H1 (cell line): ENCODE measurements around the gene KCNJ12. TPM values are rescaled to one million over a fixed set of nuclear protein-coding genes. Genes with fewer than 3 reads are reported as not detected.

Source experiments
- CTCF ChIA-PET: fragments of 300-600 bp; sonication (Branson Sonifier 250); formaldehyde crosslinking; loops from one replicate; lab custom pipeline; 2021; ENCODE audit not compliant: partially characterized antibody; lab: Charles Lee
- POLR2A ChIA-PET: fragments of 300-600 bp; sonication (Branson Sonifier 250); formaldehyde crosslinking; loops from one replicate; lab custom pipeline; 2021; ENCODE audit warnings: inconsistent platforms; ENCODE audit not compliant: partially characterized antibody; lab: Charles Lee
- DNase-seq, 2 experiments: peaks; one replicate each; pipeline versions ENCODE4 v3.0.0 to v3.0.0-alpha.2; 2010 to 2022; ENCODE audit warnings: low spot score in 2 of 2, low read depth in 1 of 2, mixed read lengths in 1 of 2
- FAIRE-seq: peaks from 2 replicates; lab custom pipeline; 2011; peaks lifted over from hg19 to GRCh38; lab: Jason Lieb, UNC
- H2AFZ ChIP-seq: 2 replicates; pipeline ENCODE4 v1.8.1; 2012; ENCODE audit warnings: low read length, inconsistent platforms
- H2AK5ac ChIP-seq: 2 replicates; pipeline ENCODE4 v1.6.1; 2013; ENCODE audit warnings: low read depth, low read length
- H2BK120ac ChIP-seq: replicated peaks from 2 replicates; pipeline ENCODE3; 2013; ENCODE audit warnings: low read depth, low read length, inconsistent platforms
- H2BK12ac ChIP-seq: 2 replicates; pipeline ENCODE4 v1.6.1; 2013; ENCODE audit warnings: low read depth, low read length
- H2BK15ac ChIP-seq: 2 replicates; pipeline ENCODE4 v1.6.1; 2013; ENCODE audit warnings: low read length
- H2BK20ac ChIP-seq: 2 replicates; pipeline ENCODE4 v1.6.1; 2013; ENCODE audit warnings: low read length
- H2BK5ac ChIP-seq: 2 replicates; pipeline ENCODE4 v1.6.1; 2013; ENCODE audit warnings: low read depth, low read length
- H3K14ac ChIP-seq: 2 replicates; pipeline ENCODE4 v1.6.1; 2013; ENCODE audit warnings: inconsistent platforms; ENCODE audit not compliant: insufficient read length
- H3K18ac ChIP-seq: 2 replicates; pipeline ENCODE4 v1.6.1; 2013; ENCODE audit warnings: low read length; ENCODE audit errors: extremely low read depth
- H3K23ac ChIP-seq: 2 replicates; pipeline ENCODE4 v1.6.1; 2013; ENCODE audit warnings: inconsistent platforms; ENCODE audit not compliant: insufficient read length
- H3K23me2 ChIP-seq: 2 replicates; pipeline ENCODE4 v1.6.1; 2013; ENCODE audit warnings: low read depth, low read length
- H3K27ac ChIP-seq: 2 replicates; pipeline ENCODE4 v1.6.1; 2011; ENCODE audit warnings: low read depth, low read length, inconsistent platforms
- H3K27me3 ChIP-seq, 4 experiments: replicated peaks in 1 of 4; 1 replicate in 1 of 4; 2 replicates in 3 of 4; pipeline versions ENCODE4 v1.6.1 to v1.8.1; 2011 to 2013; ENCODE audit warnings: low read length in 3 of 4, mild to moderate bottlenecking in 3 of 4, inconsistent platforms in 2 of 4, mixed read lengths in 2 of 4, moderate library complexity in 1 of 4; ENCODE audit not compliant: control insufficient read depth in 3 of 4, insufficient read depth in 3 of 4; ENCODE audit errors: extremely low read depth in 1 of 4
- H3K36me3 ChIP-seq, 4 experiments: 2 replicates each; pipeline versions ENCODE4 v1.6.1 to v1.8.1; 2011 to 2013; ENCODE audit warnings: mild to moderate bottlenecking in 4 of 4, low read length in 3 of 4, moderate library complexity in 2 of 4, control low read depth in 1 of 4, inconsistent platforms in 1 of 4; ENCODE audit not compliant: insufficient read depth in 4 of 4, control insufficient read depth in 2 of 4
- H3K4ac ChIP-seq: replicated peaks from 2 replicates; pipeline ENCODE3; 2013; ENCODE audit warnings: low read length, low read depth, mixed read lengths, inconsistent platforms; ENCODE audit not compliant: insufficient read length
- H3K4me1 ChIP-seq, 4 experiments: replicated peaks in 1 of 4; 1 replicate in 1 of 4; 2 replicates in 3 of 4; pipeline versions ENCODE4 v1.6.1 to v1.8.1; 2011 to 2013; ENCODE audit warnings: low read length in 3 of 4, inconsistent platforms in 2 of 4, mixed read lengths in 1 of 4; ENCODE audit not compliant: insufficient read depth in 4 of 4, control insufficient read depth in 3 of 4
- H3K4me2 ChIP-seq, 2 experiments: 2 replicates each; pipeline versions ENCODE4 v1.6.1 to v1.8.1; 2011 to 2013; ENCODE audit warnings: low read depth in 2 of 2, low read length in 2 of 2, control low read depth in 1 of 2, inconsistent platforms in 1 of 2, mild to moderate bottlenecking in 1 of 2; ENCODE audit not compliant: insufficient read depth in 1 of 2
- H3K4me3 ChIP-seq, 4 experiments: fragments of 200-600, 300-600 bp in 1 of 4; sonication (generic), shearing (Covaris generic), sonication (Bioruptor Twin) in 1 of 4; 2 replicates each; pipeline versions ENCODE4 v1.5.1 to v1.8.1; 2011 to 2016; ENCODE audit warnings: low read length in 4 of 4, low read depth in 3 of 4, control low read depth in 2 of 4, inconsistent platforms in 2 of 4, mild to moderate bottlenecking in 2 of 4, mixed read lengths in 1 of 4, moderate library complexity in 1 of 4; ENCODE audit not compliant: insufficient read depth in 2 of 4; ENCODE audit errors: extremely low read depth in 1 of 4
- H3K56ac ChIP-seq: replicated peaks from 2 replicates; pipeline ENCODE3; 2013; ENCODE audit warnings: low read depth, mild to moderate bottlenecking, mixed read lengths, low read length, inconsistent platforms; ENCODE audit not compliant: insufficient read length
- H3K79me1 ChIP-seq: 2 replicates; pipeline ENCODE4 v1.6.1; 2013; ENCODE audit warnings: low read depth, low read length, control low read depth
- H3K79me2 ChIP-seq, 2 experiments: 2 replicates each; pipeline versions ENCODE4 v1.6.1 to v1.8.1; 2012 to 2013; ENCODE audit warnings: low read length in 2 of 2, mild to moderate bottlenecking in 2 of 2, inconsistent platforms in 1 of 2; ENCODE audit not compliant: insufficient read depth in 2 of 2, control insufficient read depth in 1 of 2
- H3K9ac ChIP-seq, 4 experiments: replicated peaks in 1 of 4; 1 replicate in 1 of 4; 2 replicates in 3 of 4; pipeline versions ENCODE4 v1.6.1 to v1.8.1; 2011 to 2013; ENCODE audit warnings: low read depth in 3 of 4, low read length in 3 of 4, control low read depth in 2 of 4, mild to moderate bottlenecking in 2 of 4, moderate library complexity in 2 of 4, inconsistent platforms in 1 of 4; ENCODE audit errors: extremely low read depth in 1 of 4
- H3K9me3 ChIP-seq, 2 experiments: 2 replicates each; pipeline versions ENCODE4 v1.6.1 to v1.8.1; 2012 to 2013; ENCODE audit warnings: mild to moderate bottlenecking in 2 of 2, moderate library complexity in 2 of 2, control low read depth in 1 of 2, inconsistent platforms in 1 of 2, low read depth in 1 of 2, low read length in 1 of 2, mixed read lengths in 1 of 2; ENCODE audit not compliant: insufficient read depth in 2 of 2
- H4K20me1 ChIP-seq, 2 experiments: replicated peaks in 1 of 2; 2 replicates each; pipeline versions ENCODE3 to v1.8.1; 2011 to 2013; ENCODE audit warnings: inconsistent platforms in 2 of 2, low read length in 2 of 2, mild to moderate bottlenecking in 1 of 2; ENCODE audit not compliant: insufficient read depth in 2 of 2, control insufficient read depth in 1 of 2
- H4K5ac ChIP-seq: 2 replicates; pipeline ENCODE4 v1.6.1; 2013; ENCODE audit warnings: low read length, low read depth, mixed read lengths, inconsistent platforms; ENCODE audit not compliant: insufficient read length
- H4K8ac ChIP-seq: 2 replicates; pipeline ENCODE4 v1.8.0; 2013; ENCODE audit warnings: mild to moderate bottlenecking, moderate library complexity, low read length, inconsistent platforms; ENCODE audit not compliant: insufficient read depth; ENCODE audit errors: extremely low read depth
- H4K91ac ChIP-seq: replicated peaks from 2 replicates; pipeline ENCODE3; 2013; ENCODE audit warnings: low read length, mixed read lengths, inconsistent platforms; ENCODE audit not compliant: insufficient read length
- ATF2 ChIP-seq: IDR thresholded peaks from 2 replicates; pipeline ENCODE4 v1.6.1; 2012; ENCODE audit warnings: low read length, inconsistent platforms
- BCL11A ChIP-seq, 2 experiments: IDR thresholded peaks; one replicate each; pipeline ENCODE4 v1.6.1; 2011; ENCODE audit warnings: low read depth in 2 of 2, low read length in 2 of 2, mild to moderate bottlenecking in 2 of 2
- CEBPB ChIP-seq: IDR thresholded peaks from 2 replicates; pipeline ENCODE4 v1.6.1; 2012; ENCODE audit warnings: low read depth, low read length
- GABPA ChIP-seq: IDR thresholded peaks from 2 replicates; pipeline ENCODE4 v1.6.1; 2011; ENCODE audit warnings: mild to moderate bottlenecking, low read length, moderate library complexity, borderline replicate concordance; ENCODE audit not compliant: insufficient read depth
- KDM5A ChIP-seq: fragments of 200-600 bp; IDR thresholded peaks from 2 replicates; pipeline ENCODE4 v1.7.1; 2012; ENCODE audit warnings: mild to moderate bottlenecking, low read length, inconsistent platforms, mixed read lengths
- POU5F1 ChIP-seq: IDR thresholded peaks from 2 replicates; pipeline ENCODE4 v1.6.1; 2011; ENCODE audit warnings: low read depth, mild to moderate bottlenecking, low read length, moderate library complexity
- RAD21 ChIP-seq, 2 experiments: IDR thresholded peaks in 1 of 2; conservative IDR thresholded peaks in 1 of 2; 2 replicates each; pipeline ENCODE4 v1.6.1; 2011; ENCODE audit warnings: low read depth in 2 of 2, low read length in 2 of 2, improper control_type of control experiment in 1 of 2, inconsistent platforms in 1 of 2, mild to moderate bottlenecking in 1 of 2, moderate library complexity in 1 of 2
- SRF ChIP-seq: IDR thresholded peaks from 2 replicates; pipeline ENCODE4 v1.6.1; 2011; ENCODE audit warnings: mild to moderate bottlenecking, low read depth, low read length, moderate library complexity
- ZNF274 ChIP-seq: IDR thresholded peaks from 2 replicates; pipeline ENCODE4 v1.7.0; 2012; ENCODE audit warnings: low read length, borderline replicate concordance; ENCODE audit errors: extremely low read depth
- WGBS, 2 experiments: shearing (Covaris generic) in 1 of 2; methylation state at CpG; one replicate each; pipeline versions ENCODE4 v1.1.6 to v1.1.7; 2013 to 2015; ENCODE audit warnings: low lambda C conversion rate in 2 of 2, mixed read lengths in 2 of 2, inconsistent platforms in 1 of 2, low coverage in 1 of 2, missing lambda C conversion rate in 1 of 2; ENCODE audit not compliant: insufficient replicate concordance in 2 of 2, insufficient coverage in 1 of 2, insufficient read length in 1 of 2; ENCODE audit errors: extremely low coverage in 1 of 2, missing lambda C conversion rate in 1 of 2; 5-methylcytosine and 5-hydroxymethylcytosine counted together
- polyA plus RNA-seq, 7 experiments: library from polyadenylated mRNA; depleted of rRNA in 3 of 7; stranded (reverse) in 5 of 7; unstranded in 2 of 7; fragments of >200 nt in 5 of 7; fragments of 200-250 nt in 2 of 7; gene quantifications; 1 replicate in 5 of 7; 2 replicates in 1 of 7; 4 replicates in 1 of 7; pipeline versions ENCODE4 v1.2.1 to v1.2.3, GENCODE V29; 2011 to 2013; ENCODE audit warnings: missing spikeins in 2 of 7, mixed read lengths in 2 of 7
- total RNA-seq: library from RNA; stranded (reverse); fragmentation: NEBNext Ultra II Directional; extraction: Animal tissue kit (Norgen Biotek cat#: 25700); gene quantifications from 2 replicates; pipeline ENCODE4 v1.2.1, GENCODE V29; 2021
- TF ChIP-seq, protein P1 (sequence below): IDR thresholded peaks from 2 replicates; pipeline ENCODE4 v1.6.1; 2011; ENCODE audit warnings: low read length, improper control_type of control experiment

KCNJ12 gene
- total and polyA plus RNA-seq, 2 of the 8 experiments (the other 6 are each of a cell fraction or from before 2014, with no cell fraction given) = 1.2 to 1.5 TPM

DNA sequence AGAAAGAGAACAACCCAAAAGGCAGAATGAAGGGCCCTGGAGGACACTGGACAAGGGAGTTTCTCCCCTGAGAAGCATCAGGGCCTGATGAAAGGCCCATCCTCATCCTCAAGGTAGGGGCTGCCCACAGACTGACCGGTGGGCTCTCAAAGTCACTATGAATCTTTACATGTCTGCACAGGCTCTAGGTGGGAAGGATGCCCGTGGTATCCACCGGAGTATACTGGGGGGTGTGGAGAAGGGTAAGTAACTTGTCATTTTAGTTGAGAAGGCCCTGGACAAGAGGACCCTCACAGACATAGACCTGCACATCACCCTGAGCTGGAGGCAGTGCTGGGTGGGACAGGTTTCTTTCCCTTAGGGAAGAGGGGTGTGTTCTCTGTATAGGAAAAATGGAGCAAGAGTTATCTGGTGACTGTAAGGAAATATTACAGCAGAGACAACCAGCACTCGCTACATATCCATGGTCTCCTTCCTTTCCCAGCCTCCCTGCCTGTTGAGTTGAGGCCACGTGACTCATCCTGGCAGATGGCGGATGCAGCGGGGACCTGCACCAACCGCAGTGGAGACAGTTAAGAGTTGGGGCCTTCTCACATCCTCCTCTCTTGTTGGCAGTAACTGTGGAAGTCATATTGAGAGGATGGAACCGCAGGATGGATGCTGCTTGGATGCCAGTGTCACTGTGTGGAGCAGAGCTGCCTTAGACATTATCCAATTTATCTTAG, 45.6 kb upstream of the KCNJ12 start:
- H2BK20ac ChIP-seq = no peak overlapping the region; the same call in 1 of the 2 replicates
- H3K18ac ChIP-seq = no peak overlapping the region
- peaks cover 0 to 4% of the 10 kb centered on the region in 2 experiments; a peak in 1 of 4 replicates for H3K9me3 ChIP-seq
- H2AFZ ChIP-seq = no peak overlapping the region
- H2BK120ac ChIP-seq = no peak overlapping the region
- H3K9ac ChIP-seq = no peak overlapping the region
- H3K4me2 ChIP-seq = no peak overlapping the region
- no peak overlapping the region for H2BK15ac ChIP-seq
- no peak overlapping the region for H3K27ac ChIP-seq
- no peaks in the 10 kb centered on the region for H3K79me1 ChIP-seq
- no peak overlapping the region for H4K8ac ChIP-seq
- no peaks in the 10 kb centered on the region for H4K20me1 ChIP-seq
- no peak overlapping the region for H2BK5ac ChIP-seq
- H3K36me3 ChIP-seq = no peaks in the 10 kb centered on the region
- H3K56ac ChIP-seq = no peak overlapping the region
- no peak overlapping the region for H2AK5ac ChIP-seq
- no peaks in the 10 kb centered on the region for H3K79me2 ChIP-seq
- no peak overlapping the region for H4K91ac ChIP-seq
- ChIA-PET CTCF (no interaction called here), POLR2A (no interaction called here)
- FAIRE-seq (no peak), DNase-seq (no peak)
- no peak overlapping the region for H3K23ac ChIP-seq
- H3K27me3 ChIP-seq = no peaks in the 10 kb centered on the region
- H4K5ac ChIP-seq = no peak overlapping the region
- no peak overlapping the region for H3K4ac ChIP-seq
- H3K23me2 ChIP-seq = no peaks in the 10 kb centered on the region
- no peak overlapping the region for H2BK12ac ChIP-seq
- no peak overlapping the region for H3K14ac ChIP-seq
- H3K4me3 ChIP-seq = no peak overlapping the region
- H3K4me1 ChIP-seq = no peaks in the 10 kb centered on the region
- 79% methylated on average over 9 of the region's 9 CpGs; no CpG with 5 or more reads in 1 of the 2 experiments for WGBS, 2 experiments
- TF ChIP-seq BCL11A (IDR thresholded peaks at IDR 0.05; ENCODE audit: low read depth in 2 of 2, low read length in 2 of 2) (no peak), POU5F1 (no peak), GABPA (no peak), KDM5A (no peak), SRF (no peak), ATF2 (no peak), ZNF274 (no peak), CEBPB (no peak), RAD21 (IDR thresholded peaks at IDR 0.05 in 1 of 2, conservative IDR thresholded peaks at IDR 0.05 in 1 of 2; ENCODE audit: low read depth in 2 of 2, low read length in 2 of 2) (no peak)
- TF ChIP-seq, protein P1, sequence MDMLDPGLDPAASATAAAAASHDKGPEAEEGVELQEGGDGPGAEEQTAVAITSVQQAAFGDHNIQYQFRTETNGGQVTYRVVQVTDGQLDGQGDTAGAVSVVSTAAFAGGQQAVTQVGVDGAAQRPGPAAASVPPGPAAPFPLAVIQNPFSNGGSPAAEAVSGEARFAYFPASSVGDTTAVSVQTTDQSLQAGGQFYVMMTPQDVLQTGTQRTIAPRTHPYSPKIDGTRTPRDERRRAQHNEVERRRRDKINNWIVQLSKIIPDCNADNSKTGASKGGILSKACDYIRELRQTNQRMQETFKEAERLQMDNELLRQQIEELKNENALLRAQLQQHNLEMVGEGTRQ = no peak
